H7 (cell line): Measurements from ENCODE around the gene STARD8. TPM values are rescaled to one million over a fixed set of nuclear protein-coding genes. Genes with fewer than 3 reads are reported as not detected.

Source experiments
- DNase-seq: peaks from one replicate; pipeline ENCODE4 v3.0.0; 2012
- H3K27me3 ChIP-seq: 2 replicates; pipeline ENCODE4 v1.6.0; 2011; ENCODE audit warnings: mild to moderate bottlenecking, low read length; ENCODE audit not compliant: control insufficient read depth, insufficient read depth
- H3K36me3 ChIP-seq: replicated peaks from 2 replicates; pipeline ENCODE4 v1.5.1; 2011; ENCODE audit warnings: low read length; ENCODE audit not compliant: control insufficient read depth, insufficient read depth
- H3K4me3 ChIP-seq: 2 replicates; pipeline ENCODE4 v1.5.1; 2011; ENCODE audit warnings: low read depth, mild to moderate bottlenecking, control low read depth, low read length, moderate library complexity; ENCODE audit not compliant: insufficient read depth
- total RNA-seq: library from RNA; depleted of rRNA; stranded (reverse); fragments of >200 nt; shearing (Covaris generic); gene quantifications from 2 replicates; pipeline ENCODE4 v1.2.3, GENCODE V29; 2014

STARD8 gene
- total RNA-seq, 1 experiment from 2014 or later = 9.5 TPM

GRCh38 chrX:68691921-68692320 is 44.5 kb downstream of the STARD8 start:
- no peak for DNase-seq
- Histone ChIP-seq H3K27me3 (no peaks in the 10 kb centered on the region), H3K36me3 (no peaks in the 10 kb centered on the region), H3K4me3 (no peak overlapping the region)

DNA sequence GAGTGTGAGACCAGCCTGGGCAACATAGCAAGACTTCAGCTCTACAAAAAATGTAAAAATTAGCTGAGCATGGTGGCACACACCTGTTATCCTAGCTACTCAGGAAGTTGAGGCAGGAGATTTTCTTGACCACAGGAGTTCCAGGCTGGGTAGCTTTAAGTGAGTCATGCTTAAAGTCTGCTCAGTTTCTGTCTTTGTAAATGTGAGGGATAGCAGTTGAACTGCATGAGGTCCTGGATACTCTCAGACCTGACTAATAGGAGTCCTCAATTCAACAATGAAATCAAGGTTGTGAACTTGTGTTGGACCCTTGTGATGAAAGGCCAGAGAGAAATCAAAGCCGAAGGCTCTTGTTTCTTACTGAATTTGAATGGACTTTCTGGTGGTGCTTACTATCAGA is 45.2 kb downstream of the STARD8 start:
- Histone ChIP-seq H3K27me3 (no peaks in the 10 kb centered on the region), H3K4me3 (no peak overlapping the region), H3K36me3 (no peaks in the 10 kb centered on the region)
- no peak for DNase-seq

- H3K27me3 ChIP-seq = no peaks in the 10 kb centered on the region
- H3K4me3 ChIP-seq = peak overlapping the region; percentile 57
- DNase-seq = peak; percentile 94
- no peaks in the 10 kb centered on the region for H3K36me3 ChIP-seq
These were observed 46.3 kb downstream of the STARD8 start for GRCh38 chrX:68693481-68694434.

GRCh38 chrX:68694435-68695205 is 47.2 kb downstream of the STARD8 start:
- Histone ChIP-seq H3K4me3 (peak overlapping the region; percentile 57), H3K36me3 (no peaks in the 10 kb centered on the region), H3K27me3 (no peaks in the 10 kb centered on the region)
- DNase-seq = no peak

DNA sequence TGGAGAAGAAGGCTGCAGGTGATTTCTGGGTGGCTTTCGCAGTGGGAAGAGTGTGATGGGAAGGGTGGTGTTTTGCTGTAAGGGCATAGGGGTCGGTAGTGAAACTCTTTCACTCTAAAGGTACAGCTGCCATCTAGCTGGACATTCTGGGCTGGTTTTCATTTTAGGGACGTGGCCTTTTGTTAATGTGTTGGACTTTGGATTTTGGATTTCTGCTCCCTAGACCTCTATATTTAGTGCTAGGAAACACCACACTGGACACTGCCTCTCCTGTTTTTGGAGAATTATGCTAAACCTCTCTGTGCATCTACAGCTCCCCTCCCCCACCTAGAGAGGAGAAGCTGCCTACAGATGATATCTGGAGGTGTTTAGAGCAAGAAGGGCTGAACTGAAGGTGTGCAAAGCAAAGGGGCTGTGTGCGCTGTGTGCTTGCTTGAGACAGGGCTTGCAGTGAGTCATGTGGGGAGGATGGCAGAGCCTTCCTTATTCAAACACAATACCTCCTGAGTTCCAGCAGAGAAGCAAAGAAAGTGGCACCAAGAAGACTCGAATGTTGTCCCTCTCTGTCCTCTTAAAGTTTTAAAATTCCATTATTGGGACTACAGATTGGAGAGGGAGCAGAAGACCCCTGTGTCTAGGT is 47.9 kb downstream of the STARD8 start:
- Histone ChIP-seq H3K36me3 (no peaks in the 10 kb centered on the region), H3K4me3 (no peak overlapping the region), H3K27me3 (no peaks in the 10 kb centered on the region)
- no peak for DNase-seq

DNA sequence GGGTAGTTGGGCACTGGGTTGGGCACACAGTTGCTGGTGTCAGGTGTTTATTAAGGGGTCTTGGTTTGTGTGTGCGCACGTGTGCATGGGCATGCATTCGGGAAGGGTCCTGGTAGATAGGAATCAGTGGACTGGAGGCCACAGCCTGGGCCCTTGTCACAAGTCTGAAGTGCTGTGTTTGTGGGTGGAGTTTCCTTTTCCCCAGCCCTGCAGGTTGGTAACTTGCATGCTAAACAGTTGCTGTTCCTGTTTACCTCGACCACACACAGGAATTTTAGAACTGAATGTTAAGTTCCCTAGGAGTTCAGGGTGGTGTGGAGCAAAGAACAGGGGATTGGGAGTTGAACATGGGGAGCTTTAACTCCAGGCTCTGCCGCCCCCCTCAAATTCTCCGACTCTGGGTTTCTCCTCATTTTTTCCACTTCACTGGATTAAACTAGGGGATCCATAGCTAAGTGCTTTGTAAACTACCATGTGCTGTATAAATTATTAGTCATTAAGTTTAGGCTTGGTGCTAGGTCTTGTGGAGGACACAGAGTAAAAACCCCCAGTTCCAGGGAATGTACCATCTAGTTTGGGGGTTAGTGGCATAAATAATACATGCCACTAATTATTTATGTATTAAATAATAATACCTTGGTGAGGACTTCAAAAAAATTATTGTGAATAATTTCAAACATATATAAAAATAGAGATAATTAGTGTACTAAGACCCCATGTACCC is 49.0 kb downstream of the STARD8 start:
- H3K36me3 ChIP-seq = no peaks in the 10 kb centered on the region
- no peak for DNase-seq
- H3K27me3 ChIP-seq = no peaks in the 10 kb centered on the region
- no peak overlapping the region for H3K4me3 ChIP-seq

- no peak for DNase-seq
- Histone ChIP-seq H3K4me3 (no peak overlapping the region), H3K27me3 (no peaks in the 10 kb centered on the region), H3K36me3 (no peaks in the 10 kb centered on the region)
These were observed 49.6 kb downstream of the STARD8 start for GRCh38 chrX:68697036-68697435.

- Histone ChIP-seq H3K4me3 (no peak overlapping the region), H3K27me3 (no peaks in the 10 kb centered on the region), H3K36me3 (no peaks in the 10 kb centered on the region)
- DNase-seq = no peak
These were observed 50.1 kb downstream of the STARD8 start for GRCh38 chrX:68697465-68698125.

DNA sequence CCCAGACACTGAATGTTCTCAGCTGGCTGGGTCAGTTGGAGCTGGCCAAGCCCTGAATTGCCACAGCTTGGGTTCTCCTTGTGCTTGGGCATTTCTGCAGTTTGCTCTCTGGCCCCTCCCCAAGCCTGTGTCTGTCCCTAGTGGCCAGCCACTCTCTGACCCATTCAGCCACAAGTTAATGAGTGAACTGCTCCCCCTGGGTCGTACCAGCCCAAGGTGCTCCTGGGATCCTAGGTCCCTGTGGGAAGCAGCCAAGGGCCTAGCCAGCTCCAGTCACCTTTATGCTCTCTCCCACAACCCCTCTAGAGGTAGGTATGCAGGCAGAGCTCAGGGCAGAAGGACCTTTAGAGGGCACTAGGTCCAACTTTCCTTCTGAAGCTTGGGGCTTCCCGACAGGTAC is 51.5 kb downstream of the STARD8 start:
- H3K4me3 ChIP-seq = no peak overlapping the region
- no peak for DNase-seq
- no peaks in the 10 kb centered on the region for H3K27me3 ChIP-seq
- no peaks in the 10 kb centered on the region for H3K36me3 ChIP-seq

DNA sequence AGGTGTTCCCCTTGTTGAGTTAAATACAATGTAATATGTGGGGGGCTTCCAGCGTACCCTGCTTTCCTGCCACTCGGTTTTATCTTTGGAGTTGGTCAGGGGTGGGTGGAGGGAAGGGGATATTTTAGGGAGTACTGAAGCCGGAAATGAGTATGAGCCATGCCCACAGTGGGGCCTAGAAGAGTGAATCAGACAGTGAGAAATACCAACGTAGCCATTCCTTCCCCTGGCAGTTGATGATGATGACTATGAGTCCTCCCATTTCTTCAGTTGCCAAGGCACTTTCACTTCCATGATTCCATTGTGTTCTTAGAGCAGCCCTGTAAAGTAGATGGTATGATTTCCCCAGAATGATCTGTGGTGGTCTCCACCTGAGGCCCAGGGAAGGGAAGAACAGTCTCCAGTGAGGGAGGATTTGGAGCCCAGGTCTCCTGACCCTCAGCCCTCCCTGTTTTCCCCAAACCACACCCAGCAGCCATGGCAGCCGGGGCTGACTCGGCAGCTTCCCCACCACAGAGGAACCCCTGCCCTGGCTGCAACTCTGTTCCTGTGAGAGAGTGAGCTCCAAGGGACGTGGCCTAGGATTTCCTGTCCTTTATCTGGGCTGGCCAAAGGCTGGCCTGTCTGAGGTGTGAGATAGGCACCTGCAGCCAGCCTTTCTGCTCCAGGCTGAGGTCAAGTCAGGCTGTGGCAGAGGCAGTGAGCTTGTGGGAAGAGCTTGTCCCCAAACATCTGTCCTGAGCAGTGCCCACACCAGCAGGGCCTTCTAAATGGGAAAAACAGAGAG is 52.7 kb downstream of the STARD8 start:
- no peak for DNase-seq
- Histone ChIP-seq H3K27me3 (no peaks in the 10 kb centered on the region), H3K36me3 (no peaks in the 10 kb centered on the region), H3K4me3 (no peak overlapping the region)

- peak; percentile 65 for DNase-seq
- Histone ChIP-seq H3K4me3 (no peak overlapping the region), H3K27me3 (no peaks in the 10 kb centered on the region), H3K36me3 (no peaks in the 10 kb centered on the region)
These were observed 55.9 kb downstream of the STARD8 start for GRCh38 chrX:68703369-68703768.

- no peak for DNase-seq
- H3K36me3 ChIP-seq = no peaks in the 10 kb centered on the region
- H3K4me3 ChIP-seq = no peak overlapping the region
- H3K27me3 ChIP-seq = no peaks in the 10 kb centered on the region
These were observed 56.4 kb downstream of the STARD8 start for GRCh38 chrX:68703846-68704245.

DNA sequence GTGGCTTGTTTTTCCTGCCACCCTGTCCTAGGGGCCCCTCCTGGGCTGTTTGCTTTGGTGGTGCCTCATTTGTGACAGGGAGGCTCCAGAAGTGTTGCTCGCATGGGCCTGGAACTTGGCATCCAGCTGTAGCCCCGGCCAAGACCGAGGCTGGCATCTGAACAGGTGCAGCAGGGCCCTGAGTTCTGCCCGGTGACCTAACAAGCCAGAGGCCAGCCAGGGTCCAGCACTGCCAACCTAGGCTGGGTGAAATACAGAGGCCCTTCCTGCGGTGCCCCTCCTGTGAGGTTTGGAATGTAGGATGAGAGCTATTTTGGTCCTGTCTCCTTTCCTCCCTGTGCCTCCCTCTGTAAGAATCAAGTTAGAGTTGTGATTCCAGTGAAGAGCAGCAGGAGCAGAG is 58.5 kb downstream of the STARD8 start:
- Histone ChIP-seq H3K36me3 (no peaks in the 10 kb centered on the region), H3K4me3 (no peak overlapping the region), H3K27me3 (no peaks in the 10 kb centered on the region)
- DNase-seq = no peak
